ENCODE measurements around the gene PTPN2.
A peak's percentile ranks its signal among the peaks of the same experiment; 100 is the strongest.
"Not testable (repeated sequence)": the region's sequence is repeated elsewhere in the genome, so short reads cannot be mapped to it uniquely, and the experiment has no call there.

Gene PTPN2

DNA sequence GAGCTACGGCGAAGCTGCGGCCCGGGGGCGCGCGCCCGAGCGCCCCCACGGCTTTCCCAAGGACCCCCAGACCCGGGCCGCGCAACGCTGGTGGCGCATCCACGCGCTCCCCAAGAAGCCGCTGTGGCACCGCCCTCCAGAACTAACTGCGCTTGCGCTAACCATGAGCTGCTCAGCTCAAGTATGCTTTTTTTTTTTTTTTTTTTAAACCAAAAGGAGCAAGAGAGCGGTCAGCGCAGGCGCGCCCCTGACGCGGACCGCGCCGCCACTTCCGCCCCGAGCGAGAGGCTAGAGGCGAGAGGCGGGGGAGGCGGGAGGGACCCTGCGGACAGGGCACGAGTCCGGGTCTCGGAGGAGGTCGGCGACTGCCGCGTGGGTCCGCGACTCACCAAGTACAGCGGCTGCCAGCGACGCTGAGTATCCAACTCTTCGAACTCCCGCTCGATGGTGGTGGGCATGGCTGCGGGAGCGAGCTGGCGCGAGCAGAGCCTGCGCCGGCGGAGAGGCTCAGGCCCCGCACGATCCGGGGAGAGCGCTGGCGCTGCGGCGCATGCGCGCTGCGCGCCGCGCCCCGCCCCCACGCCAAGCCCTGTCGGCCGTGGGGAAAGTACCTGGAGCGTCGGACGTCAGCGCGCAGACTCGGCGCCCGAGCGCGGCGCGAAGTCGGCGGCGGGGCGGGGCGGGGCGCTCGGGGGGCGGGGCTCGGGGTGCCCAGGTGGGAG, at the start of gene PTPN2:
TSS of gene PTPN2 (minus strand) at position 554 of the 722 bp plus-strand sequence. CDS start at position 458, 96 bp downstream.
- DNase-seq (ENCODE audit: low spot score), result peak; percentile 99

DNA sequence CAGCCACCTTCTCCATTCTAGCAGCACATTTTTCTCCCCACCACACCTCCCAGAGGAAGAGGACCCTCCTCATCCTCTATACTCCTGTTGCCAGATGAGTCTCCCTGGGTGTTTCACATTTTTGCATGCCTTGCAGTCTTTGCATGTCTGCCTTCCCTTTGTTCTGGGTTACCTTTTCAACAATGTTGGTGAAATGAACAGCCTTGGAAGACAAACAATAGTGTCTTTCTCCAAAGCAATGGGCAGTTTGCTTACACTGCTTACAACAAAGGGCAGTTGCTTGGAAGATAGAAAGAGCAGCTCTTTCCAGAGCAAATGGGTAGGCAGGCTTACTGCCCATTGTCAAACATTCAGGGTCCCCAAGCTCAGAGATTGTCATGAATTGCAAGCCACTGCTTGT, 49.3 kb upstream of the PTPN2 start:
- no peak for DNase-seq (ENCODE audit: low spot score)

DNA sequence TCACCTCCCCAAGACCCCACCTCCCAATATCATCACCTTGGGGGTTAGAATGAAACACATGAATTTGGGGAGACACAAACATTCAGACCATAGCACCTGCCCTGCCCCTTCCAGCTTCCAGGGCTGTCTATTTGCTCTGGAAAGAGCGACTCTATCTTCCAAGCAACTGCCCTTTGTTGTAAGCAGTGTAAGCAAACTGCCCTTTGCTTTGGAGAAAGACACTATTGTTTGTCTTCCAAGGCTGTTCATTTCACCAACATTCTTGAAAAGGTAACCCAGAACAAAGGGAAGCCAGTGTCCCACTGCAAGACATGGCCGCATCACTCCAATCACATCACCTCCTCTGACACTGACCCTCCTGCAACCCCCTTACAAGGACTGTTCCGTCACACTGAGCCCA, 46.9 kb upstream of the PTPN2 start:
- DNase-seq (ENCODE audit: low spot score), result no peak

DNA sequence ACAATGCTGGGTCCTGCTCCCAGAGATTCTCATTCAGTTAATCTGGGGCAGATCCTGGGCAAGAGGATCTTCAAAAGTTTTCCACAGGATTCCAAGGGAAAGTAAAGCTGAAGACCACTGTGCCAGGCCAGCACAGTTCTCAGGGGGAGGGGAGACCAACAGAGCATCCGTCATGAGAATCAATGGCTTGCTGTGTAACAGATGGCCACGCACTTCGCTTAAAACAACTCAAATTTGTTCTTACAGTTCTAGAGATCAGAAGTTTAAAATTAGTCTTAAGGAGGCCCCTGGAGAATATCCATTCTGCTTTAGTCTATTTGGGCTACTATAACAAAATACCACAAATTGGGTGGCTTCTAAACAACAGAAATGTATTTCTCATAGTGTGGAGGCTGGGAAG, 46.3 kb upstream of the PTPN2 start:
- DNase-seq (ENCODE audit: low spot score), result no peak

GRCh38 chr18:12929477-12930083, 45.5 kb upstream of the PTPN2 start:
- DNase-seq (ENCODE audit: low spot score), result no peak

DNA sequence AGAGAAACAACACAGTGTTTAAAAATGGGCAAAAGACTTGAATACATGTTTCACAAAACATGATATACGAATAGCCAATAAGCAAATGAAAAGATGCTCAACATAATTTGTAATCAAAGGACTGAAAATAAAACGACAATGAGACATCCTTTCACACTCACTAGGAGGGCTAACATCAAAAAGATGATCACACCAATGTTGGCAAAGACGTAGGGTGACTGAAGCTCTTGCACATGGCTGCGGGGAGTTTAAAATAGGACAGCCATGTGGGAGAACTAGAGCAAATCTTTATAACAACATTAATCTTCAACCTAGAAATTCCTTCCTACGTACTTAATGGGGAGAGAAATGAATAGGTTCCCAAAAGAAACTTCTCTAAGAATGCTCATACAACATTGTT, 44.6 kb upstream of the PTPN2 start:
- DNase-seq (ENCODE audit: low spot score), result no peak

GRCh38 chr18:12928206-12928605, 44.2 kb upstream of the PTPN2 start:
- DNase-seq (ENCODE audit: low spot score), result no peak

DNA sequence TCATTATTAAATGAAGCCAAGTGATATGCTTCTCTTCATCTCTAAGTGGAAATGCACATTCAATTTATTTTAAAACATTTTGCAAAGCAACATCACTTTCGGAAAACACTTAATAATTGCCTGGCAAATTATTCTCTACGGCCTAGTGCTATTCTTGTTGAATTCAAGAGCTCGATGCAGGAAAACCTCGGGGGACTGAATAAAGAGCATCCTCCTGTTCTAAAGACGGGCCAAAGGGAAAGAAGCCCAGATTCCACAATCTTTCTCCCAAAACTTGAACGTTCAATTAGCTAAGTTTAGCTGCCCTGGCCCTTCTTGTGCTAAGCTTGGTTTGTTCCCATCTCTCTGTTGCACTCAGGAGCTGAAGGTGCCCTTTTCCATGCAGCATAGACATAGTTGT, 40.6 kb upstream of the PTPN2 start:
- no peak for DNase-seq (ENCODE audit: low spot score)

GRCh38 chr18:12922266-12922665, 38.2 kb upstream of the PTPN2 start:
- DNase-seq (ENCODE audit: low spot score), result no peak

DNA sequence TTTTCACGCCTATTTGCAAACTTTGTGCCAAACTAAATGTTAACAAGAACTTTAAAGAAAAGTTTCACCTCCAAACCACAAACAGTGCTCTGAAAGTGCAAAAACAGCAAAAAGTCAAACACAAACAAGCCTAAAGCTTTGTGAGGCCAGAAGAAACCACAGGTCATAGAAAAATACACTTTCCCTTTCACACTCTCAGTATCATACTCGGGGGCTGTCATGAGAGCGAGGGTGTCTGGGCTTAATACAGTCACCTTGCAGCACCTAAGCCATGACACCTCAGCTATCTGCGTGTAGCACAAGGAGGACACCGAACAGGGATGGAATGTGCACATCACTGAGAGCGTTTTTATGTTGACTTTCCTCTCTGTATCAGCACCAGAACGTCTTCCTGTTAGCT, 37.1 kb upstream of the PTPN2 start:
- DNase-seq (ENCODE audit: low spot score), result no peak

DNA sequence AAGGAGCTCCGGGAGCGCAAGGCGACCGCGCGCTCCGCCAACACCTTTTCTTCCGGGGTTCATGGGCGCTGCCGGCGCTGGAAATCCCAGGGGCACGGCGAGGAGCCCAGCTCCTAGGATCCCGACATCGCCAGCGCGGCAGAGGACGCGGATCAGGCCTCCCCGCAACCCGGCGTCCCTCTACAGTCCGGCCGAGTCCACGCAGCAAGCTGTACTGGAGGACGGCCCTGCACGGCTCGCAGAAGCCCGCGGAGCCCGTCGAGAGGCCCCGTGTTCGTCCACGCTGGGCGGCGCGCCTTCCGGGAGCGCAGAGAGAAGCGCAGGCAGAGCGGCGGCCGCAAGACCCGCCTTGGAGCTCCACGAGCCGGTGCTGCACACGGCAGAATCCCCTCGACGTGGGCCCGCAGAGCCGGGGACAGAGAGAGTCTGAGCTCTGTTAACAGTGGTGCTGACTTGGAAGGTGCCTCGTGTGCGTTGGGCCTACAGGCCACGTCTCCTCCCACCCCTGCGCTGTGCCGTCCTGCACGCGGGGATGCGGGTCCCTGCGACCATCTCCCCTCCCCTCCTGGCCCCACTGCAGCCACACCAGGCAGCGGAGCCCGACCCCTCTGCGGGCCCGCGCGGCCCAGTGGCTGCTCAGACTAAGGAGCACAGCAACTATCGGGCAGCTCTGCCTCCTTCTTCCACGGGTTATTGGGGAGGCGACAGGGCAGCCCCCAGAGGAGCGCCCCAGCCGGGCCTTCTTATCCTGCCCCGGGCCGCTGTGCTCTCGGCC, 28.1 kb upstream of the PTPN2 start:
- DNase-seq (ENCODE audit: low spot score), result no peak

GRCh38 chr18:12911025-12911928, 27.2 kb upstream of the PTPN2 start:
- no peak for DNase-seq (ENCODE audit: low spot score)

- DNase-seq (ENCODE audit: low spot score), result no peak
These were observed 24.7 kb upstream of the PTPN2 start for GRCh38 chr18:12908706-12909105.

- DNase-seq (ENCODE audit: low spot score), result no peak
These were observed 23.4 kb upstream of the PTPN2 start for GRCh38 chr18:12907258-12907925.

DNA sequence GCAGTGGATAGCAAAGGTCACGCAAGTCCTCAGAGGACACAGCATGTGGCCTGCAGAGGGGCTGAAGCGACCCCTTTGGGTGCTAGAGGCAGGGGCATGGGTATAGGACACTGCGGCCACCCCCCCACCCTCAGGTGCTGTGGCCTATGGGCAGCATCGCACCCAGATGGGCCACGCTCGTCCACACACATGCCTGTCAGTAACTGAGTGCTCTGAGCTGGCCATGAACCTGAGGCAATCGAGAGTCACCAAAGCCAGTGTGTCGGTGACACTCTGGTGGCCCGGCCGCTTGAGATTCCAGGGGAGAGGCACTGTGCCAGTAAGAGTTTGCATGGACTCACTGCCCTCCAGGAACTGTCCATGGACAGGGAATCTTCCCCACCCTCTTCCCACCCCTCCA, 22.7 kb upstream of the PTPN2 start:
- DNase-seq (ENCODE audit: low spot score), result no peak

DNA sequence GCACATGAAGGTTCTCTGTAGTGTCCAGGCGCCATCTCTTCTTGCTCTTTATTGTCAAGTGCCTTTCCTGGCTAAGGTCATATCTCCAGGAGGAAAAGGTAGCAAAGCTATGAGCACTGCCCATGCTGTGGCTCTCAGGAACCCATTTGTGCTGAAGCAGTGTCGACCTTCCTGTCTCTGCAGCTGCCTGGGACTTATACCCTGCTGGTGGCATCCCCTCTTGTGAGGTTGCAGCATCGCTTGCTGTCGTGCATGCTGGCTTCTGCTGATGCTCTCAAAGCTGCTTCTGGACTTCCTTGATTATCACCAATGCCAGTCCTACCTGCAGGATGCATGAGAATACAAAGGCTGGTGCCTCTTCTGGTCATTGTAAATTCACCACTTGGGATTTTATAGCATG, 22.1 kb upstream of the PTPN2 start:
- no peak for DNase-seq (ENCODE audit: low spot score)

GRCh38 chr18:12904012-12904516, 20.0 kb upstream of the PTPN2 start:
- no peak for DNase-seq (ENCODE audit: low spot score)

DNA sequence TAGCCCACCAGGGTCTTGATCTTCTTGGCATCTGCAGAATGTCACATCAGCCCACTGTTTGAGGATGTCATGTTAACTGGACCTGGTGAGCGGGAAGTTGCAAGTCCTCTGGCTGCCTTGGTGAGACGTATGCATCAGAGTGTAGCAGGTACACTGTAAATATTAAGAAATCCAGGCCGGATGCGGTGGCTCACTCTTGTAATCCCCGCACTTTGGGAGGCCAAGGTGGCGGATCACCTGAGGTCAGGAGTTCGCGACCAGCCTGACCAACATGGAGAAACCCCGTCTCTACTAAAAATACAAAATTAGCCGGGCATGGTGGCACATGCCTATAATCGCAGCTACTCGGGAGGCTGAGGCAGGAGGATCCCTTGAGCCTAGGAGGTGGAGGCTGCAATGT, 17.2 kb upstream of the PTPN2 start:
- not testable (repeated sequence) for DNase-seq (ENCODE audit: low spot score)

DNA sequence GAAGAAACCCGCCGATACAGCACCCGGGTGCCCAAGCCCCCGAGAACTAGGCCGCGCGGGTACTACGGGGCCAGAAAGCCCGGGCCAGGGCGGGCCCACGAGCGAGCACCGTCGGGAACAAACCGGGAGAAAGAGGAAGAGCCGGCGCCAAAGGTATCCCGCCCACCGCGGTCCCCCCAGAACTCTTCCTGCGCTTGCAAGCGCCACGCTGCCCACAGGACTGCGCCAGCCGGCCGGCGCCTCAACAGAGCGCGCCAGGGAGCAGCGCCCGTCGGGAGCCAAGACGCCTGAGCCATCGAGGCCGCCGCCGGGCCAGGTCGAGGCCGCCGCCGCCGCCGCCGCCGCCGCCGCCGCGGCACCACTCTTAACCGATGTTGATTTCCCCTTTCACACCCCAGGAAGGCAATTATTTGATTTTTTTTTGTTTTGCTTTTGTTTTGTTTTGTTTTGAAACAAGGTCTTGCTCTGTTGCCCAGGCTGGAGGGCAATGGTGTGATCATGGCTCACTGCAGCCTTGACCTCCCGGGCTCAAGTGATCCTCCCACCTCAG, 12.8 kb upstream of the PTPN2 start:
- DNase-seq (ENCODE audit: low spot score), result not testable (repeated sequence)

GRCh38 chr18:12895626-12896025, 11.6 kb upstream of the PTPN2 start:
- DNase-seq (ENCODE audit: low spot score), result no peak

DNA sequence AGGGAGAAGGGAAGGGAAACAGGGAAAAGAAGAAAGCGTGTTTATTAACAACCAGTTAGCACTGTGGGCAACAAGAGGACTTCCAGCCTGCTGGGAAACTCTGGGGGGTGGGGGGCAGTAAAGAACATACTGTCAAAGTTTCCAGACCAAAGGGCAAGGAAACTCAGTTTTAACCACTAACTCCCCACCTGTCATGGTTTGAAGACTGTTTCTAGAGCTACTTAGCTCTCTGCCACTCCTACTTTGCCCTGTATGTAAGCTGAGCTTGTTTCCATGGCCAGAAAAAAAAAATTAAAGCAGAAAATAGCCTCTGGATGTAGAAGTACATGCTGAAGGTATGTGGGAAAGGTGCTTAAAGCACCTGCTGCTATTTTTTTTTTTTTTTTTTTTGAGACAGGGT, 11.0 kb upstream of the PTPN2 start:
- DNase-seq (ENCODE audit: low spot score), result no peak
